ENCODE measurements around the gene ARL5B.

ARL5B gene

GRCh38 chr10:18719811-18720210, 60.6 kb downstream of the ARL5B start:
- H3K36me3 ChIP-seq (replicated peaks), result no peaks in the 10 kb centered on the region
- no peak for TF ChIP-seq CTCF (IDR thresholded peaks at IDR 0.05; ENCODE audit: low read depth, low read length, missing control alignments)
- DNase-seq, result no peak
- in situ Hi-C loops (cut with HindIII; ENCODE audit: low pct_ligation_motif_present, low sequenced_read_pairs), result no loop called here
- H3K27ac ChIP-seq, result no peak overlapping the region
- no peak overlapping the region for H3K4me3 ChIP-seq (ENCODE audit: low read depth, low read length)
- no peaks in the 10 kb centered on the region for H3K27me3 ChIP-seq (replicated peaks)

- Histone ChIP-seq H3K27me3 (replicated peaks) (no peaks in the 10 kb centered on the region), H3K4me3 (ENCODE audit: low read depth, low read length) (no peak overlapping the region), H3K27ac (no peak overlapping the region), H3K36me3 (replicated peaks) (no peaks in the 10 kb centered on the region)
- no peak for DNase-seq
- TF ChIP-seq CTCF (IDR thresholded peaks at IDR 0.05; ENCODE audit: low read depth, low read length, missing control alignments), result no peak
- in situ Hi-C loops (cut with HindIII; ENCODE audit: low pct_ligation_motif_present, low sequenced_read_pairs), result no loop called here
These were observed 61.8 kb downstream of the ARL5B start for GRCh38 chr10:18721067-18721466.

- H3K27me3 ChIP-seq (replicated peaks), result no peaks in the 10 kb centered on the region
- DNase-seq, result no peak
- no peak overlapping the region for H3K27ac ChIP-seq
- TF ChIP-seq CTCF (IDR thresholded peaks at IDR 0.05; ENCODE audit: low read depth, low read length, missing control alignments), result no peak
- in situ Hi-C loops (cut with HindIII; ENCODE audit: low pct_ligation_motif_present, low sequenced_read_pairs), result no loop called here
- no peak overlapping the region for H3K4me3 ChIP-seq (ENCODE audit: low read depth, low read length)
- H3K36me3 ChIP-seq (replicated peaks), result no peaks in the 10 kb centered on the region
These were observed 64.6 kb downstream of the ARL5B start for GRCh38 chr10:18723801-18724200.
